A549 (cell line): ENCODE results near the gene IFITM2. TPM values are rescaled to one million over a fixed set of nuclear protein-coding genes. Genes with fewer than 3 reads are reported as not detected.

Source experiments
- ATAC-seq, 2 experiments: fragments of 200-7000 bp in 1 of 2; fragments of >200 bp in 1 of 2; cut with Nextera tagmentation in 1 of 2; cut with Tn5 transposase in 1 of 2; 3 replicates each; pipeline versions ENCODE4 v1.8.0 to v1.9.1; 2018 to 2020; ENCODE audit warnings: mild to moderate bottlenecking in 1 of 2, moderate library complexity in 1 of 2
- CTCF ChIA-PET: fragments of 300-600 bp; sonication (Branson Sonifier 250); formaldehyde crosslinking; extraction: SDS; loops from one replicate; lab custom pipeline; 2021; ENCODE audit warnings: antibody characterized with exemption, inconsistent platforms; lab: Yijun Ruan, JAX
- POLR2A ChIA-PET: fragments of 350-600 bp; formaldehyde crosslinking; extraction: SDS; loops from one replicate; lab custom pipeline; 2021; ENCODE audit warnings: antibody characterized with exemption, inconsistent platforms; lab: Yijun Ruan, JAX
- DNase-seq, 2 experiments: peaks; one replicate each; pipeline versions ENCODE4 v3.0.0 to v3.0.0-alpha.2; 2011 to 2016; ENCODE audit warnings: low read depth in 1 of 2, low spot score in 1 of 2
- FAIRE-seq: peaks from 2 replicates; lab custom pipeline; 2011; peaks lifted over from hg19 to GRCh38; lab: Jason Lieb, UNC
- H3K27ac ChIP-seq, 2 experiments: fragments of >200 bp; sonication (Bioruptor Twin); formaldehyde crosslinking; 3 replicates each; pipeline ENCODE4 v1.5.1; 2016 to 2017
- H3K4me1 ChIP-seq: fragments of >200 bp; sonication (Bioruptor Twin); formaldehyde crosslinking; 3 replicates; pipeline ENCODE4 v1.6.1; 2016
- H3K4me2 ChIP-seq: fragments of >200 bp; sonication (Bioruptor Twin); formaldehyde crosslinking; 3 replicates; pipeline ENCODE4 v1.6.1; 2016
- H3K4me3 ChIP-seq: fragments of >200 bp; sonication (Bioruptor Twin); formaldehyde crosslinking; 3 replicates; pipeline ENCODE4 v1.5.1; 2016
- H3K9me3 ChIP-seq: fragments of >200 bp; sonication (Bioruptor Twin); formaldehyde crosslinking; 3 replicates; pipeline ENCODE4 v1.6.1; 2016
- BHLHE40 ChIP-seq: IDR thresholded peaks from 2 replicates; pipeline ENCODE4 v1.6.1; 2012; ENCODE audit warnings: low read depth, low read length, inconsistent platforms
- CEBPB ChIP-seq, 2 experiments: fragments of >200 bp in 1 of 2; sonication (Bioruptor Twin) in 1 of 2; formaldehyde crosslinking in 1 of 2; IDR thresholded peaks; 2 replicates each; pipeline ENCODE4 v1.6.1; 2012 to 2016
- CHD2 ChIP-seq: fragments of 150-350 bp; IDR thresholded peaks from 2 replicates; pipeline ENCODE4 v1.6.1; 2014; ENCODE audit warnings: low read length; ENCODE audit not compliant: partially characterized antibody
- ESRRA ChIP-seq: fragments of 150-350 bp; IDR thresholded peaks from 2 replicates; pipeline ENCODE4 v1.6.1; 2014; ENCODE audit warnings: mild to moderate bottlenecking, low read length, borderline replicate concordance
- FOSB ChIP-seq: fragments of 250-450 bp; sonication (Bioruptor Pico); IDR thresholded peaks from 2 replicates; pipeline ENCODE4 v1.5.0; 2020; ENCODE audit warnings: mild to moderate bottlenecking, moderate library complexity
- FOSL2 ChIP-seq, 2 experiments: fragments of 450-650 bp in 1 of 2; fragments of >200 bp in 1 of 2; sonication (Bioruptor Twin) in 1 of 2; formaldehyde crosslinking; IDR thresholded peaks; 2 replicates each; pipeline versions ENCODE4 v1.5.0 to v1.6.1; 2016 to 2020; ENCODE audit warnings: mild to moderate bottlenecking in 1 of 2, moderate library complexity in 1 of 2
- GATA3 ChIP-seq: IDR thresholded peaks from 2 replicates; pipeline ENCODE4 v1.6.1; 2012; ENCODE audit warnings: borderline replicate concordance
- HOXA7 ChIP-seq: fragments of 250-450 bp; sonication (Bioruptor Pico); IDR thresholded peaks from 2 replicates; pipeline ENCODE4 v1.5.0; 2020; ENCODE audit warnings: mild to moderate bottlenecking, moderate library complexity
- JUNB ChIP-seq: fragments of >200 bp; sonication (Bioruptor Twin); formaldehyde crosslinking; IDR thresholded peaks from 2 replicates; pipeline ENCODE4 v1.6.1; 2016
- NPAS2 ChIP-seq: fragments of 250-450 bp; sonication (Bioruptor Pico); IDR thresholded peaks from 2 replicates; pipeline ENCODE4 v1.8.0; 2022; ENCODE audit warnings: mild to moderate bottlenecking, moderate library complexity, borderline replicate concordance
- RARB ChIP-seq: fragments of 250-450 bp; sonication (Bioruptor Pico); IDR thresholded peaks from 2 replicates; pipeline ENCODE4 v1.8.0; 2021; ENCODE audit warnings: mild to moderate bottlenecking, moderate library complexity
- ZFP36 ChIP-seq: fragments of 450-650 bp; IDR thresholded peaks from 2 replicates; pipeline ENCODE4 v1.6.1; 2014; ENCODE audit warnings: borderline replicate concordance; ENCODE audit not compliant: partially characterized antibody
- ZNF302 ChIP-seq: fragments of 250-450 bp; sonication (Bioruptor Pico); IDR thresholded peaks from 2 replicates; pipeline ENCODE4 v1.9.0; 2021; ENCODE audit warnings: inconsistent platforms, mild to moderate bottlenecking, moderate library complexity
- ZSCAN20 ChIP-seq: fragments of 250-450 bp; sonication (Bioruptor Pico); IDR thresholded peaks from 2 replicates; pipeline ENCODE4 v1.8.0; 2022; ENCODE audit warnings: mild to moderate bottlenecking, moderate library complexity
- WGBS: methylation state at CpG from one replicate; pipeline ENCODE4 v1.1.6; 2017; ENCODE audit errors: missing lambda C conversion rate; 5-methylcytosine and 5-hydroxymethylcytosine counted together
- polyA plus RNA-seq, 4 experiments: library from polyadenylated mRNA; depleted of rRNA in 3 of 4; stranded (reverse); fragments of >200 nt; fragmentation: RNase III in 1 of 4; extraction: RNeasy Plus Mini Kit Qiagen cat#74134 plus additional on column Dnase treatment in 1 of 4; gene quantifications; 2 replicates in 3 of 4; 3 replicates in 1 of 4; pipeline ENCODE4 v1.2.3, GENCODE V29; 2011 to 2017
- TF ChIP-seq, protein P1 (sequence below): fragments of >200 bp; sonication (Bioruptor Twin); formaldehyde crosslinking; IDR thresholded peaks from 3 replicates; pipeline ENCODE4 v1.5.1; 2016
- TF ChIP-seq, protein P2 (sequence below): fragments of >200 bp; sonication (Bioruptor Twin); formaldehyde crosslinking; IDR thresholded peaks from 3 replicates; pipeline ENCODE4 v1.6.1; 2016
- TF ChIP-seq, protein P3 (sequence below): fragments of 200-600 bp; sonication (generic); IDR thresholded peaks from 2 replicates; pipeline ENCODE4 v1.6.1; 2016; ENCODE audit warnings: antibody characterized with exemption, mild to moderate bottlenecking, moderate library complexity
- TF ChIP-seq, protein P4 (sequence below): IDR thresholded peaks from 2 replicates; pipeline ENCODE4 v1.6.1; 2012; ENCODE audit warnings: low read depth, borderline replicate concordance
- TF ChIP-seq, protein P5 (sequence below): fragments of 150-350 bp; IDR thresholded peaks from 2 replicates; pipeline ENCODE4 v1.6.1; 2014; ENCODE audit warnings: low read depth, mild to moderate bottlenecking, low read length

Gene IFITM2
- polyA plus RNA-seq, 2 of the 4 experiments (the other 2 are of a cell fraction), result 36.4 to 43.6 TPM

DNA sequence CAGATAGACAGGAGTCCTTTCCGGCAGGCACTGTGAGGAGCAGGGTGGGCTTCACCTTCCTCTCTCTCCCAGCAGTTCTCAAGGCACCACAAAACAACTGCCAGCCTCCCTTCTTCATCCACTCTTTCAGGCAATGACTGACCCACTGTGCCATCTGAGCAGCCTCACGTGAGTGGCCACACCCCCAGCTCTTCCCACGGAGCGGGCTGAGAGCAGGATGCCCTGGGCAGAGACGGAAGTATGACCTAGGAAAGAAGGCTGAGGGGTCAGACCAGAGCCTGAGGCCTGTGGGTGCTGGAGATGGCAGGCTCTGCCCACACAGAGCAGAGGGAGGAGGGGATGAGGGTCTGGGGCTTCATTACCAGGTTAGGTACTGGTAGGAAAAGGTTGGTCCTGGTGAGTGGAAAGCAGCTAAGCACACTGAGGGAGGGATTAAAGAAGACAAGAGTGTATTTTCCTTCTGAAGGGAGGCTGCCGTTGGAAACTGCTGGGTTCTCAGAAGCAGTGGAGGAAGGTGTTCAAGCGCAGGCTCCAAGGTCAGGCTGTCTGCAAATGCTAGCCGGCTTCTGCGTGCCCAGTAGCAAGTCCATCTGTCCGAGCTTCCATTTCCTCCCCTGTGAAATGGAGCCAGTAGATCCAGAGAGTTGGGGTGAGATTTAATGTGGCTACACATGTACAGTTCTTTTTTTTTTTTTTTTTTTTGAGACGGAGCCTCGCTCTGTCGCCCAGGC is 24.8 kb upstream of the IFITM2 start:
- Histone ChIP-seq H3K4me1 (peaks cover 14% of the 10 kb centered on the region; the same call in 1 of the 3 replicates), H3K4me3 (no peak overlapping the region), H3K27ac (no peak overlapping the region), H3K9me3 (no peaks in the 10 kb centered on the region), H3K4me2 (no peak overlapping the region)
- TF ChIP-seq RARB, result no peak
- TF ChIP-seq JUNB, result no peak
- no peak for TF ChIP-seq HOXA7
- TF ChIP-seq, protein P1, sequence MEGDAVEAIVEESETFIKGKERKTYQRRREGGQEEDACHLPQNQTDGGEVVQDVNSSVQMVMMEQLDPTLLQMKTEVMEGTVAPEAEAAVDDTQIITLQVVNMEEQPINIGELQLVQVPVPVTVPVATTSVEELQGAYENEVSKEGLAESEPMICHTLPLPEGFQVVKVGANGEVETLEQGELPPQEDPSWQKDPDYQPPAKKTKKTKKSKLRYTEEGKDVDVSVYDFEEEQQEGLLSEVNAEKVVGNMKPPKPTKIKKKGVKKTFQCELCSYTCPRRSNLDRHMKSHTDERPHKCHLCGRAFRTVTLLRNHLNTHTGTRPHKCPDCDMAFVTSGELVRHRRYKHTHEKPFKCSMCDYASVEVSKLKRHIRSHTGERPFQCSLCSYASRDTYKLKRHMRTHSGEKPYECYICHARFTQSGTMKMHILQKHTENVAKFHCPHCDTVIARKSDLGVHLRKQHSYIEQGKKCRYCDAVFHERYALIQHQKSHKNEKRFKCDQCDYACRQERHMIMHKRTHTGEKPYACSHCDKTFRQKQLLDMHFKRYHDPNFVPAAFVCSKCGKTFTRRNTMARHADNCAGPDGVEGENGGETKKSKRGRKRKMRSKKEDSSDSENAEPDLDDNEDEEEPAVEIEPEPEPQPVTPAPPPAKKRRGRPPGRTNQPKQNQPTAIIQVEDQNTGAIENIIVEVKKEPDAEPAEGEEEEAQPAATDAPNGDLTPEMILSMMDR, result no peak
- TF ChIP-seq, protein P2, sequence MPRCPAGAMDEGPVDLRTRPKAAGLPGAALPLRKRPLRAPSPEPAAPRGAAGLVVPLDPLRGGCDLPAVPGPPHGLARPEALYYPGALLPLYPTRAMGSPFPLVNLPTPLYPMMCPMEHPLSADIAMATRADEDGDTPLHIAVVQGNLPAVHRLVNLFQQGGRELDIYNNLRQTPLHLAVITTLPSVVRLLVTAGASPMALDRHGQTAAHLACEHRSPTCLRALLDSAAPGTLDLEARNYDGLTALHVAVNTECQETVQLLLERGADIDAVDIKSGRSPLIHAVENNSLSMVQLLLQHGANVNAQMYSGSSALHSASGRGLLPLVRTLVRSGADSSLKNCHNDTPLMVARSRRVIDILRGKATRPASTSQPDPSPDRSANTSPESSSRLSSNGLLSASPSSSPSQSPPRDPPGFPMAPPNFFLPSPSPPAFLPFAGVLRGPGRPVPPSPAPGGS, result no peak
- TF ChIP-seq GATA3, result no peak
- TF ChIP-seq ZFP36, result no peak
- TF ChIP-seq CEBPB (IDR thresholded peaks at IDR 0.05), result no peak
- TF ChIP-seq ZNF302 (CRISPR knock-in tag), result no peak
- TF ChIP-seq NPAS2 (CRISPR knock-in tag), result no peak
- no peak for TF ChIP-seq ESRRA
- TF ChIP-seq, protein P3, sequence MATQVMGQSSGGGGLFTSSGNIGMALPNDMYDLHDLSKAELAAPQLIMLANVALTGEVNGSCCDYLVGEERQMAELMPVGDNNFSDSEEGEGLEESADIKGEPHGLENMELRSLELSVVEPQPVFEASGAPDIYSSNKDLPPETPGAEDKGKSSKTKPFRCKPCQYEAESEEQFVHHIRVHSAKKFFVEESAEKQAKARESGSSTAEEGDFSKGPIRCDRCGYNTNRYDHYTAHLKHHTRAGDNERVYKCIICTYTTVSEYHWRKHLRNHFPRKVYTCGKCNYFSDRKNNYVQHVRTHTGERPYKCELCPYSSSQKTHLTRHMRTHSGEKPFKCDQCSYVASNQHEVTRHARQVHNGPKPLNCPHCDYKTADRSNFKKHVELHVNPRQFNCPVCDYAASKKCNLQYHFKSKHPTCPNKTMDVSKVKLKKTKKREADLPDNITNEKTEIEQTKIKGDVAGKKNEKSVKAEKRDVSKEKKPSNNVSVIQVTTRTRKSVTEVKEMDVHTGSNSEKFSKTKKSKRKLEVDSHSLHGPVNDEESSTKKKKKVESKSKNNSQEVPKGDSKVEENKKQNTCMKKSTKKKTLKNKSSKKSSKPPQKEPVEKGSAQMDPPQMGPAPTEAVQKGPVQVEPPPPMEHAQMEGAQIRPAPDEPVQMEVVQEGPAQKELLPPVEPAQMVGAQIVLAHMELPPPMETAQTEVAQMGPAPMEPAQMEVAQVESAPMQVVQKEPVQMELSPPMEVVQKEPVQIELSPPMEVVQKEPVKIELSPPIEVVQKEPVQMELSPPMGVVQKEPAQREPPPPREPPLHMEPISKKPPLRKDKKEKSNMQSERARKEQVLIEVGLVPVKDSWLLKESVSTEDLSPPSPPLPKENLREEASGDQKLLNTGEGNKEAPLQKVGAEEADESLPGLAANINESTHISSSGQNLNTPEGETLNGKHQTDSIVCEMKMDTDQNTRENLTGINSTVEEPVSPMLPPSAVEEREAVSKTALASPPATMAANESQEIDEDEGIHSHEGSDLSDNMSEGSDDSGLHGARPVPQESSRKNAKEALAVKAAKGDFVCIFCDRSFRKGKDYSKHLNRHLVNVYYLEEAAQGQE, result no peak
- no peak for DNase-seq
- POLR2A ChIA-PET, result interaction anchor here (1.7 kb wide), 1 partner anchor 76 kb away, joined by 4 read pairs; the partner anchor contains the start of genes BET1L and RIC8A
- CTCF ChIA-PET, result interaction anchor here (0.7 to 2.9 kb wide), 5 partner anchors 15 to 165 kb away, joined by 3 to 13 read pairs (median 3); partner anchors contain the start of gene IFITM2
- 0 out of 6 replicates have a peak, but pooled peaks of 1 of the 2 experiments have one; percentile 6 for ATAC-seq
- no peak for FAIRE-seq
- 60% methylated on average over 13 of the region's 13 CpGs for WGBS

DNA sequence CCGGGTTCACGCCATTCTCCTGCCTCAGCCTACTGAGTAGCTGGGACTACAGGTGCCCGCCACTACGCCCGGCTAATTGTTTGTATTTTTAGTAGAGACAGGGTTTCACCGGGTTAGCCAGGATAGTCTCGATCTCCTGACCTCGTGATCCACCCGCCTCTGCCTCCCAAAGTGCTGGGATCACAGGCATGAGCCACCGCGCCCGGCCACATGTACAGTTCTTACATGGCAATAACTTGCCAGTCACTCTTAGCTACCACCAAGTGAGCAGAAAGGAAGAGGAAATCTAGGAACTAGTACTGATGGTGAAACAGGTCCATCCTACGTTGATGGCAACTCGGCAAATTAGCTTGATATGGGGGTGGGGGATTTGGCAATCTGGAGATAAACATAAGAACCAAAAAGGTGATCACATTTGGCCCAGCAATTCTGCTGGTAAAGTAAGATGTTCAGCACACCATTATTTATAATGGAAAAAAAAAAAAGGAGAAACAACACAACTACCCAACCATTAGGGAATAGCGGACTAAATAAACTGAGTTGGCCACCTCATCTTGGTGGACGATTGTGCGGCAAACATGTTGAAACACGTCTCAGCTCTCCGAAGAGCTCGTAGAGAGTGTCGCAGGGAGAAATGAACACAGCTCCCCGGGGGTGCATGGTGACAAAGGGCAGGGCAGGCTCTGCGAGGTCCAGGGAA is 24.1 kb upstream of the IFITM2 start:
- no peak for FAIRE-seq
- Histone ChIP-seq H3K9me3 (no peaks in the 10 kb centered on the region), H3K4me1 (peaks cover 14% of the 10 kb centered on the region; the same call in 1 of the 3 replicates), H3K27ac (no peak overlapping the region), H3K4me2 (no peak overlapping the region), H3K4me3 (no peak overlapping the region)
- ChIA-PET CTCF (interaction anchor here (0.7 to 2.7 kb wide), 6 partner anchors 11 to 164 kb away, joined by 3 to 13 read pairs (median 3); partner anchors contain the start of gene IFITM2), POLR2A (interaction anchor here (1.7 kb wide), 1 partner anchor 76 kb away, joined by 4 read pairs; the partner anchor contains the start of genes BET1L and RIC8A)
- DNase-seq, result no peak
- no peak for ATAC-seq
- 80% methylated on average over 23 of the region's 23 CpGs for WGBS
- TF ChIP-seq, protein P4, sequence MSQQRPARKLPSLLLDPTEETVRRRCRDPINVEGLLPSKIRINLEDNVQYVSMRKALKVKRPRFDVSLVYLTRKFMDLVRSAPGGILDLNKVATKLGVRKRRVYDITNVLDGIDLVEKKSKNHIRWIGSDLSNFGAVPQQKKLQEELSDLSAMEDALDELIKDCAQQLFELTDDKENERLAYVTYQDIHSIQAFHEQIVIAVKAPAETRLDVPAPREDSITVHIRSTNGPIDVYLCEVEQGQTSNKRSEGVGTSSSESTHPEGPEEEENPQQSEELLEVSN, result no peak
- no peak for TF ChIP-seq ESRRA
- TF ChIP-seq CHD2, result no peak
- TF ChIP-seq, protein P5, sequence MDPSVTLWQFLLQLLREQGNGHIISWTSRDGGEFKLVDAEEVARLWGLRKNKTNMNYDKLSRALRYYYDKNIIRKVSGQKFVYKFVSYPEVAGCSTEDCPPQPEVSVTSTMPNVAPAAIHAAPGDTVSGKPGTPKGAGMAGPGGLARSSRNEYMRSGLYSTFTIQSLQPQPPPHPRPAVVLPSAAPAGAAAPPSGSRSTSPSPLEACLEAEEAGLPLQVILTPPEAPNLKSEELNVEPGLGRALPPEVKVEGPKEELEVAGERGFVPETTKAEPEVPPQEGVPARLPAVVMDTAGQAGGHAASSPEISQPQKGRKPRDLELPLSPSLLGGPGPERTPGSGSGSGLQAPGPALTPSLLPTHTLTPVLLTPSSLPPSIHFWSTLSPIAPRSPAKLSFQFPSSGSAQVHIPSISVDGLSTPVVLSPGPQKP, result no peak
- TF ChIP-seq, protein P2, result no peak
- TF ChIP-seq FOSL2 (IDR thresholded peaks at IDR 0.05), result no peak
- no peak for TF ChIP-seq FOSL2 (CRISPR knock-in tag; IDR thresholded peaks at IDR 0.05)
- no peak for TF ChIP-seq ZSCAN20 (CRISPR knock-in tag)
- no peak for TF ChIP-seq GATA3
- no peak for TF ChIP-seq RARB
- no peak for TF ChIP-seq FOSB (CRISPR knock-in tag)
- TF ChIP-seq, protein P1, result no peak
- no peak for TF ChIP-seq BHLHE40
- TF ChIP-seq ZFP36, result no peak
